Upper lobe of left lung (tissue), 6 donors: ENCODE results near the gene DMAC2. TPM values are rescaled to one million over a fixed set of nuclear protein-coding genes. Genes with fewer than 3 reads are reported as not detected.

Experiments used
- ATAC-seq, 2 donors: fragments of 200-7000 bp; cut with Tn5 transposase; one replicate each; pipeline ENCODE4 v1.9.1; 2022; ENCODE audit warnings: mild to moderate bottlenecking in 2 of 2, moderate library complexity in 2 of 2; ENCODE audit not compliant: low FRiP score in 2 of 2
- DNase-seq, 2 donors: peaks; one replicate each; pipeline ENCODE4 v3.0.0-alpha.2; 2019 to 2020
- H3K27ac ChIP-seq, 4 donors: fragments of 200-600 bp; sonication (generic); one replicate each; pipeline ENCODE4 v1.5.1; 2016 to 2019
- H3K27me3 ChIP-seq, 4 donors: fragments of 200-600 bp; sonication (generic); one replicate each; pipeline ENCODE4 v1.5.1; 2017 to 2019
- H3K36me3 ChIP-seq, 4 donors: fragments of 200-600 bp; sonication (generic); one replicate each; pipeline ENCODE4 v1.5.1; 2016 to 2019
- H3K4me1 ChIP-seq, 4 donors: fragments of 200-600 bp; sonication (generic); one replicate each; pipeline ENCODE4 v1.5.1; 2018 to 2019
- H3K4me3 ChIP-seq, 4 donors: fragments of 200-600 bp; sonication (generic); one replicate each; pipeline ENCODE4 v1.5.1; 2017 to 2019; ENCODE audit warnings: mild to moderate bottlenecking in 2 of 4, moderate library complexity in 1 of 4
- H3K9me3 ChIP-seq, 4 donors: fragments of 200-600 bp; sonication (generic); one replicate each; pipeline ENCODE4 v1.5.1; 2018 to 2019
- CTCF ChIP-seq, 6 experiments: fragments of 450-650 bp in 4 of 6; fragments of 200-600 bp in 2 of 6; sonication (generic) in 2 of 6; IDR thresholded peaks; one replicate each; pipeline ENCODE4 v1.5.1; 2016 to 2019; ENCODE audit warnings: antibody characterized with exemption in 6 of 6
- EP300 ChIP-seq, 4 donors: sonication (generic); formaldehyde crosslinking; IDR thresholded peaks; one replicate each; pipeline ENCODE4 v1.5.1; 2017; ENCODE audit warnings: antibody characterized with exemption in 4 of 4, control low read depth in 2 of 4
- POLR2A ChIP-seq, 4 donors: fragments of 450-650 bp; IDR thresholded peaks; one replicate each; pipeline ENCODE4 v1.5.1; 2016 to 2017; ENCODE audit warnings: antibody characterized with exemption in 4 of 4, mild to moderate bottlenecking in 2 of 4
- POLR2AphosphoS5 ChIP-seq, 2 donors: sonication (generic); formaldehyde crosslinking; IDR thresholded peaks; one replicate each; pipeline ENCODE4 v1.5.1; 2017; ENCODE audit warnings: antibody characterized with exemption in 2 of 2
- WGBS, 2 donors: methylation state at CpG; one replicate each; pipeline ENCODE4 v1.1.5; 2017 to 2018; 5-methylcytosine and 5-hydroxymethylcytosine counted together
- total RNA-seq, 6 donors: library from RNA; depleted of rRNA in 4 of 6; stranded (reverse); fragments of >200 nt in 4 of 6; gene quantifications; one replicate each; pipeline versions ENCODE4 v1.1.0 to v1.2.1, GENCODE V29; 2016 to 2021
- donor health status: DM: no; HTN: no; CAD: no; lungs with moderate emphysema.
- donor health status: DM: no; HTN: yes; CAD: no; lungs with severe emphysema.

DMAC2 gene
- total RNA-seq, 6 donors from 2014 or later: 28.9 to 63.1 (median 38.3) TPM

GRCh38 chr19:41411968-41412265, 27.8 kb downstream of the DMAC2 start:
- TF ChIP-seq POLR2A (IDR thresholded peaks at IDR 0.05): no peak
- TF ChIP-seq POLR2AphosphoS5 (IDR thresholded peaks at IDR 0.05): no peak
- no peak for TF ChIP-seq EP300 (IDR thresholded peaks at IDR 0.05)
- TF ChIP-seq CTCF (IDR thresholded peaks at IDR 0.05): no peak
- H3K27me3 ChIP-seq: no peaks in the 10 kb centered on the region
- H3K4me3 ChIP-seq: no peak overlapping the region
- ATAC-seq: no peak
- H3K27ac ChIP-seq: peak overlapping the region; percentile 13 to 92 (median 82)
- 67 to 72% methylated on average over 11 of the region's 11 CpGs for WGBS, 2 donors
- H3K4me1 ChIP-seq: peaks cover 52 to 80% (median 67%) of the 10 kb centered on the region in 4 donors
- H3K36me3 ChIP-seq: peaks cover 3 to 47% (median 25%) of the 10 kb centered on the region in 4 donors
- H3K9me3 ChIP-seq: no peaks in the 10 kb centered on the region
- DNase-seq: no peak

GRCh38 chr19:41411100-41411967, 28.4 kb downstream of the DMAC2 start:
- Histone ChIP-seq H3K27ac (peak overlapping the region; percentile 81 to 92 (median 84)), H3K36me3 (peaks cover 3 to 41% (median 24%) of the 10 kb centered on the region in 4 donors), H3K9me3 (no peaks in the 10 kb centered on the region), H3K27me3 (no peaks in the 10 kb centered on the region), H3K4me1 (peaks cover 58 to 86% (median 73%) of the 10 kb centered on the region in 4 donors), H3K4me3 (no peak overlapping the region)
- 59 to 61% methylated on average over 6 to 9 of the region's 9 CpGs for WGBS, 2 donors
- DNase-seq (no peak), ATAC-seq (no peak)
- no peak for TF ChIP-seq CTCF (IDR thresholded peaks at IDR 0.05)
- no peak for TF ChIP-seq POLR2AphosphoS5 (IDR thresholded peaks at IDR 0.05)
- no peak for TF ChIP-seq EP300 (IDR thresholded peaks at IDR 0.05)
- TF ChIP-seq POLR2A (IDR thresholded peaks at IDR 0.05): no peak

- TF ChIP-seq POLR2AphosphoS5 (IDR thresholded peaks at IDR 0.05) (no peak), EP300 (IDR thresholded peaks at IDR 0.05) (no peak), CTCF (IDR thresholded peaks at IDR 0.05) (no peak), POLR2A (IDR thresholded peaks at IDR 0.05) (no peak)
- Histone ChIP-seq H3K4me1 (peaks cover 67 to 94% (median 79%) of the 10 kb centered on the region in 4 donors), H3K36me3 (peaks cover 3 to 38% (median 22%) of the 10 kb centered on the region in 4 donors), H3K9me3 (no peaks in the 10 kb centered on the region), H3K27me3 (no peaks in the 10 kb centered on the region), H3K4me3 (no peak overlapping the region), H3K27ac (peak overlapping the region; percentile 81 to 92 (median 84))
- DNase-seq: no peak
- ATAC-seq: no peak
- WGBS, 2 donors: 87 to 90% methylated on average over 19 to 20 of the region's 23 CpGs
These were observed 29.2 kb downstream of the DMAC2 start for GRCh38 chr19:41410336-41411054.

- H3K27me3 ChIP-seq: no peaks in the 10 kb centered on the region
- H3K27ac ChIP-seq: peak overlapping the region; percentile 81 to 92 (median 84)
- peaks cover 0 to 26% (median 12%) of the 10 kb centered on the region in 4 donors for H3K36me3 ChIP-seq
- 54 to 60% methylated on average over 4 of the region's 4 CpGs for WGBS, 2 donors
- no peaks in the 10 kb centered on the region for H3K9me3 ChIP-seq
- no peak overlapping the region for H3K4me3 ChIP-seq
- H3K4me1 ChIP-seq: peaks cover 62 to 94% (median 82%) of the 10 kb centered on the region in 4 donors
- ATAC-seq: peak; percentile 43 to 87
- TF ChIP-seq CTCF (IDR thresholded peaks at IDR 0.05) (no peak), POLR2A (IDR thresholded peaks at IDR 0.05) (peak in 1 of 4 donors; percentile 52), POLR2AphosphoS5 (IDR thresholded peaks at IDR 0.05) (peak in 1 of 2 donors; percentile 2), EP300 (IDR thresholded peaks at IDR 0.05) (peak in 1 of 4 donors; percentile 55)
- peak in 1 of 2 donors; percentile 84 for DNase-seq
These were observed 30.4 kb downstream of the DMAC2 start for GRCh38 chr19:41409288-41409687.
